Measurements from ENCODE around the gene ZNF76. TPM values are rescaled to one million over a fixed set of nuclear protein-coding genes. Genes with fewer than 3 reads are reported as not detected.
A peak's percentile ranks its signal among the peaks of the same experiment; 100 is the strongest.

ZNF76 gene
- total and polyA plus RNA-seq, 9 of the 15 experiments (the other 6 are each of a cell fraction or from before 2014, with no cell fraction given), result 1.2 to 17.8 (median 10.7) TPM

DNA sequence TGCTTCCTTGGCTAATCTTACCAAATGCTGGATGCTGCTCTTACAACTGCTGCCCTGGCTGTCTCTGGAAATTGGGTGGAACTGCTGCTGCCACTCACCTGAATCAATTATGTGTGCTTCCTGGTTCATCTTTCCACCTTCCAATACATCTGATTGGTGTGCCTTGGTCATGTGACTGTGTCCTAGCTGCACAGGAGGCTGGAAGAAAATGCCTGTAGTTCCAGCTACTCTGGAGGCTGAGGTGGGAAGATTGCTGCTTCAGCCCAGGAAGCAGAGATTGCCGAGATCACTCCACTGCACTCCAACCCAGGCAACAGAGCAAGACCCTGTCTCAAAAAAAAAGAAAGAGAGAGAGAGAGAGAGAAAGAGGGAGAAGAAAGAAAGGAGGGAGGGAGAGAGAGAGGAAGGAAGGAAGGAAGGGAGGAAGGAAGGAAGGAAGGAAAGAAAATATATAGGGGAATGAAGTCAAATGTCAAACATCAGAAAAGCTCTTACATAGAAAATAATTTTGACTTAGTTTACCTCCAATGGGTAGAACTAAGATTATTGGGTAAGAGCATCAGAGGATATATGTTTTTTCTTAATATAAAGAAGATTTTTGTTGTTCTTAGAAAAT lies 68.7 kb downstream of the ZNF76 start (continued):
- TF ChIP-seq ZBTB34 (CRISPR knock-in tag; IDR thresholded peaks at IDR 0.05) (no peak), CHD7 (IDR thresholded peaks at IDR 0.05; ENCODE audit: low read depth, low read length) (no peak), ZNF3 (CRISPR knock-in tag; IDR thresholded peaks at IDR 0.05) (no peak), ZNF24 (IDR thresholded peaks at IDR 0.05) (no peak), JUND (IDR thresholded peaks at IDR 0.05; ENCODE audit: borderline replicate concordance, low read depth, low read length) (no peak), JUND (tag; IDR thresholded peaks at IDR 0.05; ENCODE audit: borderline replicate concordance, low read depth, low read length) (no peak), E2F4 (CRISPR knock-in tag; IDR thresholded peaks at IDR 0.05; ENCODE audit: low read depth) (no peak), RBM25 (IDR thresholded peaks at IDR 0.05; ENCODE audit: low read depth, low read length, severe bottlenecking) (peak; percentile 36), ZFP36 (IDR thresholded peaks at IDR 0.05; ENCODE audit: low read depth, low read length, partially characterized antibody) (no peak)
- TF ChIP-seq, protein P1, sequence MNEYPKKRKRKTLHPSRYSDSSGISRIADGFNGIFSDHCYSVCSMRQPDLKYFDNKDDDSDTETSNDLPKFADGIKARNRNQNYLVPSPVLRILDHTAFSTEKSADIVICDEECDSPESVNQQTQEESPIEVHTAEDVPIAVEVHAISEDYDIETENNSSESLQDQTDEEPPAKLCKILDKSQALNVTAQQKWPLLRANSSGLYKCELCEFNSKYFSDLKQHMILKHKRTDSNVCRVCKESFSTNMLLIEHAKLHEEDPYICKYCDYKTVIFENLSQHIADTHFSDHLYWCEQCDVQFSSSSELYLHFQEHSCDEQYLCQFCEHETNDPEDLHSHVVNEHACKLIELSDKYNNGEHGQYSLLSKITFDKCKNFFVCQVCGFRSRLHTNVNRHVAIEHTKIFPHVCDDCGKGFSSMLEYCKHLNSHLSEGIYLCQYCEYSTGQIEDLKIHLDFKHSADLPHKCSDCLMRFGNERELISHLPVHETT (CRISPR knock-in tag; conservative IDR thresholded peaks at IDR 0.05 in 1 of 2, IDR thresholded peaks at IDR 0.05 in 1 of 2), result no peak

Measured in K562 (cell line).